Neural cell (in vitro differentiated cells): ENCODE measurements around the gene CST9L. TPM values are rescaled to one million over a fixed set of nuclear protein-coding genes. Genes with fewer than 3 reads are reported as not detected.

Experiments
- H2AFZ ChIP-seq: fragments of 200-600, 300-800 bp; sonication (generic), shearing (Covaris generic); 2 replicates; pipeline ENCODE4 v1.6.0; 2014; ENCODE audit warnings: low read depth, mild to moderate bottlenecking, antibody characterized with exemption, low read length, moderate library complexity
- H3F3A ChIP-seq: fragments of 200-600 bp; shearing (Covaris generic); 2 replicates; pipeline ENCODE4 v1.6.1; 2016; ENCODE audit warnings: mild to moderate bottlenecking, moderate library complexity, mixed read lengths, antibody characterized with exemption, low read length; ENCODE audit not compliant: insufficient read depth, poor library complexity, severe bottlenecking
- H3K27ac ChIP-seq: fragments of 200-600, 300-800 bp; sonication (generic), shearing (Covaris generic); 2 replicates; pipeline ENCODE4 v1.5.1; 2014; ENCODE audit warnings: mild to moderate bottlenecking, low read length, moderate library complexity
- H3K27me3 ChIP-seq: fragments of 300-800, 200-600 bp; sonication (generic), shearing (Covaris generic); 2 replicates; pipeline ENCODE4 v1.6.0; 2014; ENCODE audit warnings: mild to moderate bottlenecking, low read depth, low read length, moderate library complexity; ENCODE audit not compliant: insufficient read depth
- H3K36me3 ChIP-seq: fragments of 300-800, 200-600 bp; sonication (generic), shearing (Covaris generic); 2 replicates; pipeline ENCODE4 v1.5.1; 2014; ENCODE audit warnings: mild to moderate bottlenecking, antibody characterized with exemption, low read length, moderate library complexity; ENCODE audit not compliant: insufficient read depth
- H3K4me2 ChIP-seq: fragments of 300-800, 200-600 bp; sonication (generic), shearing (Covaris generic); 2 replicates; pipeline ENCODE4 v1.6.0; 2014; ENCODE audit warnings: mild to moderate bottlenecking, low read length
- H3K4me3 ChIP-seq: fragments of 300-800, 200-600 bp; sonication (generic), shearing (Covaris generic); 2 replicates; pipeline ENCODE4 v1.5.1; 2014; ENCODE audit warnings: mild to moderate bottlenecking, low read length, moderate library complexity
- H3K79me2 ChIP-seq: fragments of 200-600 bp; shearing (Covaris generic); replicated peaks from 2 replicates; pipeline ENCODE4 v1.6.0; 2014; ENCODE audit warnings: mild to moderate bottlenecking, low read length, moderate library complexity; ENCODE audit not compliant: insufficient read depth
- H3K9ac ChIP-seq: fragments of 300-800, 200-600 bp; sonication (generic), shearing (Covaris generic); 2 replicates; pipeline ENCODE4 v1.6.1; 2016; ENCODE audit warnings: mild to moderate bottlenecking, low read length, mixed read lengths
- H3K9me2 ChIP-seq: fragments of 200-600 bp; shearing (Covaris generic); 2 replicates; pipeline ENCODE4 v1.6.1; 2016; ENCODE audit warnings: mild to moderate bottlenecking, low read length, mixed read lengths; ENCODE audit not compliant: insufficient read depth
- H3K9me3 ChIP-seq: fragments of 200-600, 300-800 bp; sonication (generic), shearing (Covaris generic); 2 replicates; pipeline ENCODE4 v1.6.1; 2016; ENCODE audit warnings: mild to moderate bottlenecking, mixed run types, low read length, moderate library complexity, mixed read lengths
- H4K20me1 ChIP-seq: fragments of 200-600 bp; shearing (Covaris generic); 2 replicates; pipeline ENCODE4 v1.6.1; 2016; ENCODE audit warnings: mild to moderate bottlenecking, mixed run types; ENCODE audit not compliant: insufficient read depth
- CTCF ChIP-seq: fragments of 450-650 bp; IDR thresholded peaks from 2 replicates; pipeline ENCODE4 v1.5.1; 2014; ENCODE audit warnings: antibody characterized with exemption, mild to moderate bottlenecking, moderate library complexity; ENCODE audit not compliant: poor library complexity, severe bottlenecking
- EP300 ChIP-seq: fragments of 450-650 bp; conservative IDR thresholded peaks from 2 replicates; pipeline ENCODE4 v1.6.1; 2014; ENCODE audit warnings: antibody characterized with exemption, mild to moderate bottlenecking, moderate library complexity; ENCODE audit not compliant: poor library complexity, severe bottlenecking
- EZH2 ChIP-seq: fragments of 200-600, 300-800 bp; shearing (Covaris generic), sonication (generic); IDR thresholded peaks from 2 replicates; pipeline ENCODE4 v1.6.1; 2014; ENCODE audit warnings: antibody characterized with exemption, low read length, borderline replicate concordance, mild to moderate bottlenecking; ENCODE audit not compliant: insufficient read depth, poor library complexity, severe bottlenecking
- MXI1 ChIP-seq: fragments of 450-650 bp; conservative IDR thresholded peaks from 2 replicates; pipeline ENCODE4 v1.6.1; 2014; ENCODE audit warnings: antibody characterized with exemption, mild to moderate bottlenecking; ENCODE audit not compliant: poor library complexity, severe bottlenecking
- POLR2AphosphoS5 ChIP-seq: IDR thresholded peaks from 2 replicates; pipeline ENCODE4 v1.6.1; 2012
- RAD21 ChIP-seq: fragments of 450-650 bp; conservative IDR thresholded peaks from 2 replicates; pipeline ENCODE4 v1.6.1; 2014; ENCODE audit warnings: antibody characterized with exemption, mild to moderate bottlenecking, moderate library complexity
- REST ChIP-seq: IDR thresholded peaks from 2 replicates; pipeline ENCODE4 v1.6.1; 2012; ENCODE audit warnings: borderline replicate concordance
- SMC3 ChIP-seq: fragments of 450-650 bp; conservative IDR thresholded peaks from 2 replicates; pipeline ENCODE4 v1.6.1; 2014; ENCODE audit warnings: antibody characterized with exemption, mild to moderate bottlenecking, moderate library complexity; ENCODE audit not compliant: poor library complexity
- TAF1 ChIP-seq: IDR thresholded peaks from 2 replicates; pipeline ENCODE4 v1.6.1; 2012; ENCODE audit warnings: low read depth
- polyA plus RNA-seq: library from polyadenylated mRNA; depleted of rRNA; stranded (reverse); fragments of >200 nt; gene quantifications from 2 replicates; pipeline ENCODE4 v1.2.3, GENCODE V29; 2014

The CST9L gene
- polyA plus RNA-seq, 1 donor from 2014 or later = not detected

- no peaks in the 10 kb centered on the region for H3F3A ChIP-seq
- H3K27ac ChIP-seq = no peak overlapping the region
- H3K9me2 ChIP-seq = no peaks in the 10 kb centered on the region
- no peaks in the 10 kb centered on the region for H3K79me2 ChIP-seq
- no peaks in the 10 kb centered on the region for H3K9me3 ChIP-seq
- H3K4me3 ChIP-seq = no peak overlapping the region
- H2AFZ ChIP-seq = no peak overlapping the region
- H3K27me3 ChIP-seq = no peaks in the 10 kb centered on the region
- H3K4me2 ChIP-seq = no peak overlapping the region
- H3K9ac ChIP-seq = no peak overlapping the region
- H4K20me1 ChIP-seq = no peaks in the 10 kb centered on the region
- H3K36me3 ChIP-seq = no peaks in the 10 kb centered on the region
- TF ChIP-seq EP300 (no peak), POLR2AphosphoS5 (no peak), MXI1 (no peak), CTCF (no peak), REST (no peak), EZH2 (no peak), RAD21 (no peak), TAF1 (no peak), SMC3 (no peak)
Observed at GRCh38 chr20:23526850-23527249, 41.4 kb downstream of the CST9L start.

GRCh38 chr20:23524146-23524545 lies 44.1 kb downstream of the CST9L start:
- Histone ChIP-seq H3F3A (no peaks in the 10 kb centered on the region), H3K9me3 (no peaks in the 10 kb centered on the region), H3K27ac (no peak overlapping the region), H4K20me1 (no peaks in the 10 kb centered on the region), H3K9me2 (no peaks in the 10 kb centered on the region), H3K9ac (no peak overlapping the region), H3K27me3 (no peaks in the 10 kb centered on the region), H3K79me2 (no peaks in the 10 kb centered on the region), H3K4me2 (no peak overlapping the region), H2AFZ (no peak overlapping the region), H3K4me3 (no peak overlapping the region), H3K36me3 (no peaks in the 10 kb centered on the region)
- no peak for TF ChIP-seq SMC3
- no peak for TF ChIP-seq EZH2
- TF ChIP-seq POLR2AphosphoS5 = no peak
- no peak for TF ChIP-seq REST
- TF ChIP-seq TAF1 = no peak
- TF ChIP-seq MXI1 = no peak
- no peak for TF ChIP-seq CTCF
- no peak for TF ChIP-seq RAD21
- no peak for TF ChIP-seq EP300
